Keratinocyte (primary cell): ENCODE measurements around the gene CACNA1S.

Source experiments
- EZH2 ChIP-seq: IDR thresholded peaks from one replicate; pipeline ENCODE4 v1.6.1; 2012; ENCODE audit warnings: inconsistent platforms, mild to moderate bottlenecking, low read length, moderate library complexity
- TF ChIP-seq, protein P1 (sequence below), 3 experiments: IDR thresholded peaks in 1 of 3; conservative IDR thresholded peaks in 1 of 3; optimal IDR thresholded peaks in 1 of 3; 2 replicates in 2 of 3; 3 replicates in 1 of 3; pipeline versions ENCODE3 to v1.5.1; 2011; ENCODE audit warnings: low read length in 3 of 3, mild to moderate bottlenecking in 3 of 3, moderate library complexity in 2 of 3, control low read depth in 1 of 3, inconsistent platforms in 1 of 3; ENCODE audit not compliant: insufficient read depth in 2 of 3; ENCODE audit errors: extremely low read depth in 1 of 3

DNA sequence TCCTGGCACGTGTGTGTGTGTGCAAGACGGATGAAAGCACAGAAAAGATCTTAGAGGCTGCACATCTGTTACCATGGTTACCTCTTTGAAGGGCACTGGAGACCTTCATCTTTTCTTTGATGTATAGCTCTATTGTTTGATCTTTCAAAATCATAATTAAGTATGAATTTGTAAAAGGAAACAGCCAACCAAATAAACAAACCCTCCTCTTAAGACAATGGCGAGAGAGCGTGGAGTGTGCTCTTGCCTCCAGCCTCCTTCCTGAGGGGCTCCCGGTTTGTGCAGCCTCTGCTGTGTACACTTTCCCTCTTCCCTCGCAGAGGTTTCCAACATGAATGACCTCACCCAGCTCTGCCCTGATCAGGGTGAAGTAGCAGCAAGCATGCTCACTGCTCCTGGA lies 27.9 kb downstream of the CACNA1S start:
- TF ChIP-seq, protein P1, sequence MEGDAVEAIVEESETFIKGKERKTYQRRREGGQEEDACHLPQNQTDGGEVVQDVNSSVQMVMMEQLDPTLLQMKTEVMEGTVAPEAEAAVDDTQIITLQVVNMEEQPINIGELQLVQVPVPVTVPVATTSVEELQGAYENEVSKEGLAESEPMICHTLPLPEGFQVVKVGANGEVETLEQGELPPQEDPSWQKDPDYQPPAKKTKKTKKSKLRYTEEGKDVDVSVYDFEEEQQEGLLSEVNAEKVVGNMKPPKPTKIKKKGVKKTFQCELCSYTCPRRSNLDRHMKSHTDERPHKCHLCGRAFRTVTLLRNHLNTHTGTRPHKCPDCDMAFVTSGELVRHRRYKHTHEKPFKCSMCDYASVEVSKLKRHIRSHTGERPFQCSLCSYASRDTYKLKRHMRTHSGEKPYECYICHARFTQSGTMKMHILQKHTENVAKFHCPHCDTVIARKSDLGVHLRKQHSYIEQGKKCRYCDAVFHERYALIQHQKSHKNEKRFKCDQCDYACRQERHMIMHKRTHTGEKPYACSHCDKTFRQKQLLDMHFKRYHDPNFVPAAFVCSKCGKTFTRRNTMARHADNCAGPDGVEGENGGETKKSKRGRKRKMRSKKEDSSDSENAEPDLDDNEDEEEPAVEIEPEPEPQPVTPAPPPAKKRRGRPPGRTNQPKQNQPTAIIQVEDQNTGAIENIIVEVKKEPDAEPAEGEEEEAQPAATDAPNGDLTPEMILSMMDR (optimal IDR thresholded peaks at IDR 0.05 in 1 of 3, IDR thresholded peaks at IDR 0.05 in 1 of 3, conservative IDR thresholded peaks at IDR 0.05 in 1 of 3; ENCODE audit: extremely low read depth in 1 of 3, insufficient read depth in 2 of 3, low read length in 3 of 3), result no peak
- TF ChIP-seq EZH2, result no peak
